HG03066 (cell line): ENCODE data around the gene TMED8.
A peak's percentile ranks its signal among the peaks of the same experiment; 100 is the strongest.
"Not testable (repeated sequence)": the region's sequence is repeated elsewhere in the genome, so short reads cannot be mapped to it uniquely, and the experiment has no call there.

Experiments used
- ATAC-seq: cut with Tn5 transposase; IDR thresholded peaks from one replicate; pipeline ENCODE4 v1.9.1; 2021; ENCODE audit warnings: low read depth; ENCODE audit not compliant: unreplicated experiment

TMED8 gene, protein sequence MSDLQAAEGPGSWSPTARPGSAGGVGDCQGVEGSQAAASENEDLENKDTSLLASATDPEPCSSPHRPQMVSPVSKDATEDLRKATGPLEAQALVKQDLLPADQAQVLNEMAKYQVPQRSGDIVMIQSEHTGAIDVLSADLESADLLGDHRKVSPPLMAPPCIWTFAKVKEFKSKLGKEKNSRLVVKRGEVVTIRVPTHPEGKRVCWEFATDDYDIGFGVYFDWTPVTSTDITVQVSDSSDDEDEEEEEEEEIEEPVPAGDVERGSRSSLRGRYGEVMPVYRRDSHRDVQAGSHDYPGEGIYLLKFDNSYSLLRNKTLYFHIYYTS

DNA sequence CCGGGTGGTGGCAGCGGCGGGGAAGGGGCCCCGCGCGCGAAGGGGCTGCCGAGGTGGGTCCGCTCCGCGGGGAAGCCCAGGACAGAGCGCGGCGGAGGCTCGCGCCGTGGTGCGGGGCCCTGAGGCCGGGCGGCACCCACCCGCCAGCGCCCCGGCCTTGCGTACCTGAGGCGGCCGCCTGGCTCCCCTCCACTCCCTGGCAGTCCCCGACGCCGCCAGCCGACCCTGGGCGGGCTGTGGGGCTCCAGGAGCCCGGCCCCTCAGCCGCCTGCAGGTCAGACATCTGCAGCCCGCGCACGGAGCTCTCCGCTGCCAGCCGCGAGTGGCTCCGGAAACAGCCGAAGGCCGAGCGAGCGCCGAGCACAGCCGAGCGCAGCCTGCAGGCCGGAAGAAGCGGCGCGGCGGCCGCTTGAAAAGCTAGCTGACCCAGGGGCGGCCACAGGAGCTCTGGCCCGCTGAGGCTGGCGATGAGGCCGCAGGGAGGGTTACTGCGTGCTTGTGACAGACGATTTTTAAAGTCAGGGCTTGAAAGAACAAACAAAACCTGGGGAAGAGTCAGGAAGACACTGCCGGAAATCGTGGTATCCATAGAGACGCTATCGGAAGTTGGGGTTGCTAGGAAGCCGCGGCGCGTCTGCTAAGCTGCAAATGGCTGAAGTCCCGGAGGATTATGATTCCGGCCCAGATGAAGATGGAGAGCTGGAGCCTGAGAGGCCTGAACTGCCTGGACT, at the start of gene TMED8, which contains the start of gene SAMD15:
Gene TMED8 (minus strand): TSS at position 324 of the 731 bp plus-strand sequence. CDS start 41 bp downstream, at position 283.
Gene SAMD15 (plus strand): TSS at position 609 of the 731 bp plus-strand sequence. CDS start 40 bp downstream, at position 649.
- peak; percentile 79 for ATAC-seq

DNA sequence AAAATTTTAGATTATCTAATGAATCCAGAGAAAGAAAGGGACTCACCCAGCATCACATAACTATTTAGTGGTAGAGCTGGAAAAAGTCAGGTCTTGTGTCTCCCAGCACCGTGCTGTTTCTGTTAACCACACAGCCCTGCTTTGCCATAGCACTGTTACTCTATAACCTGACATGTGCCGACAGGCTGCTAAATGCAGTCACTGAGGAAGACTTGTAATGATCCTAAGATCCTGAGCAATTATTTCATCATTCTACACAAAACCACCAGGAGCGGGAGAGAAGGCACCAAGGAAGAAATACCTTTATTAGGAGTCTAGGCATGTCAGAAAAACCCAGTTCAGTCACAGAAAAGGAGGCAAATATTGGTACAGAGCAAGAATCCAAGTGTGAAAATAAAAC, 49.5 kb upstream of the TMED8 start:
- no peak for ATAC-seq

DNA sequence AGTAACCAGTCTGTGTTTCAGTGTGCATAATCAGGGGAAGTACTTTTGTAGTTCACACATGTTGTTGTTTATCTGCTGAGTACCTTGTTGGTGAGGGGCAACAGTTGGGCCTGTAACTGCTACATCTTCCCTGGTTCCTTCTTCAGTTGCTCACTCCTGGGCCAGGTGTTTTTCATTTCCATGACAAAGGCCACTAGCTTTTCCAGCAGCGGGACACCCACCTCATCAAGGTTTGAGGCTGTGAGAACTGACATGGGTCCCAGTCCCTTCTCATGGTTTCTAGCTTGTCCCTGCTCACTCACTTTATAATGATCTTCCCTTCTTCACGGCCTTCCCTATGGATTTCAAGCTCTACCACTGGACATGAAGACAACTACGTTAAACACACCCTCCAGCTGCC, 48.0 kb upstream of the TMED8 start:
- no peak for ATAC-seq

DNA sequence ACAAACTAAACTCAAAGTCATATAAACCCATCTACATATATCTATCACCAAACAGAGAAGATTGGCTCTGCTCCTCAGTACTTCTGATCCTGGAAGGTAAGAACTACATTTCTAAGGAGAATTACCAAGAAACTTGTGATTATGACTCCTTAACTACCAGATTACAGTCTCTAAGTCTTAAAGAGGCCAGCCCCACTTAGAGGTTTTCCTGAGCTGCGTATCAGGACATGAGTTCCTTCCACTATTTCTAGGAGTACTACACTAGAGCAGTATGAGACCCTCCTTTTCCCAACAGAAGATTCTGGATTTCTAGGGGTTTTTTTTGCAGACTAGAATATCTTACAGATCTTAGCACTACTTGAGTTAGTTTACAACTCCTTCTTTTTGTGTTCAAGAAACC, 46.5 kb upstream of the TMED8 start, which contains the start of gene NOXRED1:
Gene NOXRED1 (minus strand): TSS at position 101 of the 400 bp plus-strand sequence. CDS start 634 bp downstream, outside the sequence.
- ATAC-seq = no peak

DNA sequence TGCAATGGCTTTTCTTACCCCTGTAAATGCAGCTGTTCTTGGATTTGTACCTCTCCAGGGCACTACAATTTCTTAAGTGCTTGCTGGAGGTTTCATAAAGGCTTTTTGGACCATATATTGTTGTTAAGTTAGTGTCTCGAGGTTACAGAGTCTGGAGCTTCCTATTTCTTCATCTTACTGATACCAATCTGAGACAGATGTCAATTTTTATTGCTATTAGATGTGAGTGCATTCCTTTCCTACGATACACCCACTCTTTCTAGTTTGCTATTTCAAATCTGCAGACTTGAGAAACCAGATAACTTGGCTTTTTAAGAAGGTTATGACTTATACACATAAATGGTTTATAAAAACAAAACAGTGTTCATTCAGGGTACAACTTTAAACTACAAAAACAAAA, 44.3 kb upstream of the TMED8 start:
- ATAC-seq = no peak

DNA sequence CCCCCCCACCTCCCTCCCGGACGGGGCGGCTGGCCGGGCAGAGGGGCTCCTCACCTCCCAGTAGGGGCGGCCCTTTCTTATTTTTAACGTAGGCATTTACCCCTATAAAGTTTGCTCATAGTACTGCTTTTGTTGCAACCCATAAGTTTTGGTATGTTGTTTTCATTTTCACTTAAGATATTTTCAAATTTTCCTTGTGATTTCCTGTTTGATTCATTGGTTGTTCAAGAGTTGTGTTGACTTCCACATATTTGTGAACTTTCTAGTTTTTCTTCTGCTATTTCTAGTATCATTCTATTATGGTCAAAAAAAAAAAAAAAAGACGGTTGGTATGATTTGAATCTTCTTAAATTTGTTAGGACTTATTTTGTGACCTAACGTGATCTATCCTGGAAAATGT, 39.9 kb upstream of the TMED8 start:
- no peak for ATAC-seq

DNA sequence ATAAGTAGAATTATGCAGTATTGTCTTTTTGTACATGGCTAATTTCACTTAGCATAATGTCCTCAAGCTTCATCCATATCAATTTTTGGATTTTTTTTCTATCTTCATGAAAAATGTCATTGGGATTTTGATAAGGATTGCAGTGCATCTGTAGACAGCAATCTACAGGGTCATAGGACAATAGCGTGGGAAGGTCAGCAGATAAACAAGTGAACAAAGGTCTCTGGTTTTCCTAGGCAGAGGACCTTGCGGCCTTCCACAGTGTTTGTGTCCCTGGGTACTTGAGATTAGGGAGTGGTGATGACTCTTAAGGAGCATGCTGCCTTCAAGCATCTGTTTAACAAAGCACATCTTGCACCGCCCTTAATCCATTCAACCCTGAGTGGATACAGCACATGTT, 39.2 kb upstream of the TMED8 start:
- not testable (repeated sequence) for ATAC-seq

- not testable (repeated sequence) for ATAC-seq
Observed at GRCh38 chr14:77415403-77416030, 38.6 kb upstream of the TMED8 start.

GRCh38 chr14:77409131-77409533, 32.2 kb upstream of the TMED8 start:
- ATAC-seq = no peak

DNA sequence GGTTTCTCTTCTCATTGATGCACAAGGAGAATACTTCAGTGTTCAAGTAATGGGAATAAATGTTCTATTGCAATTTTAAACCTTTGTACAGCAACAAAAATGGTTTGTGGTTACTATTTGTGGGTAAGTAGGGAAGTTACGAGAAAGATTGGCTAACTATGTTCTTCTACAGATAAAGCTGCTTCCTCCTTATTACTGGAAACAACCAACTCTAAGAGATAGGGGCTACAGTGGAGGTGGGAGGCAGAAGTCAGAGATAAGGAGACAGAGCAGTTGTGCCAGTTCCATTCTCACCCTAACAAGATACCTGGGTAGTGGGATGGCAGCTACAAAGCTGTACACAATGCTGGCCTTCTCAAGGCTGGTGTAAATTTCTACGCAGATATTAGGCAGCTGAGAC, 30.3 kb upstream of the TMED8 start:
- ATAC-seq = no peak

DNA sequence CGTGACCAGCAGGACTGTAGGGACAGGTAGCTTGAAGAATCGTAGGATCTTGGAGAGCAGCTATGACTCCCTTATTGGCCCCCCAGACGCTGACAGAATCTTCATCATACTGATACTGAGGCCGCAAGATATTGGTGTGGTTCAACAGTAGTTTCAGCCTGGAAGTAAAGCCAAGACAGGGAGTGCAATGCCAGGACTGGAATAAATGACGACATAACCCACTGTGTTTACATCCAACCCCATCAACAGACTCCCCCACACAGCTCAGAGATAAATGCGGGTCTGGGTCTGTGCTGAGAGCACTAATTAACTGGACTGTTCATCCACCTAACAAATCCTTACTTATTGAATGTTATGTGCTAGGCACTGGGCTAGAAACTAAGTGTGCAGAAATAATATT, 29.8 kb upstream of the TMED8 start:
- no peak for ATAC-seq

- no peak for ATAC-seq
Observed at GRCh38 chr14:77406086-77406485, 29.2 kb upstream of the TMED8 start.

- ATAC-seq = no peak
Observed at GRCh38 chr14:77403768-77404167, 26.9 kb upstream of the TMED8 start.

- no peak for ATAC-seq
Observed at GRCh38 chr14:77400216-77400615, 23.3 kb upstream of the TMED8 start.

GRCh38 chr14:77390188-77390587, 13.3 kb upstream of the TMED8 start:
- no peak for ATAC-seq

DNA sequence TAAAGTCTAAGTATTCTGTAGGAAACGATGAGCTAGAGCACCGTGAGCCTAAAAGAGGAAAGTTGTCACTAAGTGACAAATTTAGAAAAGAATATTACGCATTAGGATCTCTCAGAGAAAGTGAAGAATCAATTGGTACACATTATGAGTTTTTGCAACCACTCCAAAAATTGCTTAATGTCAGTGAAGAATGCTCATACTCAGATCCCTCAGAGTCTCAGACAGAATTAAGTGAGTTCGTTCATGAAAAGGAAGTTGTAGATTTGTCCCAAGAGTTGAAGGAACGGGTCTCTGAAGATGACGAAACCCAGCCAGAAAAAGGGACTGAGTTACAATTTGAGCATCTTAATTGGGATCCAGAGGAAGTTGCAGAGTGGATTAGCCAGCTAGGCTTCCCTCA, 1.8 kb upstream of the TMED8 start:
- ATAC-seq = no peak

- ATAC-seq = peak; percentile 6
Observed at GRCh38 chr14:77377502-77377844, 579 bp upstream of the TMED8 start.

- peak; percentile 20 for ATAC-seq
Observed at GRCh38 chr14:77375973-77376770, 722 bp downstream of the TMED8 start.

GRCh38 chr14:77375164-77375950, 1.5 kb downstream of the TMED8 start:
- ATAC-seq = no peak

- peak; percentile 27 for ATAC-seq
Observed at GRCh38 chr14:77372304-77372841, 4.5 kb downstream of the TMED8 start.
